ENCODE measurements around the gene DOK5.

DOK5 gene

GRCh38 chr20:54573838-54574237 lies 98.4 kb downstream of the DOK5 start:
- FAIRE-seq: no peak
- no peak for DNase-seq (ENCODE audit: insufficient read length, low spot score)

GRCh38 chr20:54576518-54576917 lies 101.1 kb downstream of the DOK5 start:
- DNase-seq (ENCODE audit: insufficient read length, low spot score): no peak
- no peak for TF ChIP-seq POLR2A (IDR thresholded peaks at IDR 0.05; ENCODE audit: low read depth, low read length)
- no peak for FAIRE-seq

More at GRCh38 chr20:54573838-54574237, 98.4 kb downstream of the DOK5 start:
- TF ChIP-seq POLR2A (IDR thresholded peaks at IDR 0.05; ENCODE audit: low read depth, low read length): no peak

GRCh38 chr20:54577637-54578036 lies 102.2 kb downstream of the DOK5 start:
- no peak for DNase-seq (ENCODE audit: insufficient read length, low spot score)
- TF ChIP-seq POLR2A (IDR thresholded peaks at IDR 0.05; ENCODE audit: low read depth, low read length): no peak
- FAIRE-seq: no peak

- TF ChIP-seq POLR2A (IDR thresholded peaks at IDR 0.05; ENCODE audit: low read depth, low read length): no peak
- DNase-seq (ENCODE audit: insufficient read length, low spot score) (no peak), FAIRE-seq (no peak)
Measured at GRCh38 chr20:54585217-54585616, 109.8 kb downstream of the DOK5 start.

- DNase-seq (ENCODE audit: insufficient read length, low spot score): no peak
- TF ChIP-seq POLR2A (IDR thresholded peaks at IDR 0.05; ENCODE audit: low read depth, low read length): no peak
Measured at GRCh38 chr20:54587408-54587807, 112.0 kb downstream of the DOK5 start.

GRCh38 chr20:54589402-54590030 lies 114.1 kb downstream of the DOK5 start:
- FAIRE-seq (no peak), DNase-seq (ENCODE audit: insufficient read length, low spot score) (no peak)
- no peak for TF ChIP-seq POLR2A (IDR thresholded peaks at IDR 0.05; ENCODE audit: low read depth, low read length)

More at GRCh38 chr20:54587408-54587807, 112.0 kb downstream of the DOK5 start:
- FAIRE-seq: no peak

- no peak for FAIRE-seq
- no peak for TF ChIP-seq POLR2A (IDR thresholded peaks at IDR 0.05; ENCODE audit: low read depth, low read length)
- DNase-seq (ENCODE audit: insufficient read length, low spot score): no peak
Measured at GRCh38 chr20:54590856-54591255, 115.5 kb downstream of the DOK5 start.

GRCh38 chr20:54596651-54597050 lies 121.3 kb downstream of the DOK5 start:
- DNase-seq (ENCODE audit: insufficient read length, low spot score): no peak
- TF ChIP-seq POLR2A (IDR thresholded peaks at IDR 0.05; ENCODE audit: low read depth, low read length): no peak
- no peak for FAIRE-seq

GRCh38 chr20:54598352-54598751 lies 123.0 kb downstream of the DOK5 start:
- FAIRE-seq (no peak), DNase-seq (ENCODE audit: insufficient read length, low spot score) (no peak)
- TF ChIP-seq POLR2A (IDR thresholded peaks at IDR 0.05; ENCODE audit: low read depth, low read length): no peak

GRCh38 chr20:54600634-54601033 lies 125.2 kb downstream of the DOK5 start:
- FAIRE-seq (no peak), DNase-seq (ENCODE audit: insufficient read length, low spot score) (no peak)
- no peak for TF ChIP-seq POLR2A (IDR thresholded peaks at IDR 0.05; ENCODE audit: low read depth, low read length)

GRCh38 chr20:54601831-54602515 lies 126.6 kb downstream of the DOK5 start:
- TF ChIP-seq POLR2A (IDR thresholded peaks at IDR 0.05; ENCODE audit: low read depth, low read length): no peak
- DNase-seq (ENCODE audit: insufficient read length, low spot score) (no peak), FAIRE-seq (no peak)

- no peak for FAIRE-seq
- TF ChIP-seq POLR2A (IDR thresholded peaks at IDR 0.05; ENCODE audit: low read depth, low read length): no peak
- DNase-seq (ENCODE audit: insufficient read length, low spot score): no peak
Measured at GRCh38 chr20:54605319-54605718, 129.9 kb downstream of the DOK5 start.

- TF ChIP-seq POLR2A (IDR thresholded peaks at IDR 0.05; ENCODE audit: low read depth, low read length): no peak
- no peak for FAIRE-seq
- no peak for DNase-seq (ENCODE audit: insufficient read length, low spot score)
Measured at GRCh38 chr20:54606380-54606779, 131.0 kb downstream of the DOK5 start.

GRCh38 chr20:54608039-54608745 lies 132.8 kb downstream of the DOK5 start:
- FAIRE-seq: no peak

More at GRCh38 chr20:54608039-54608745, 132.8 kb downstream of the DOK5 start:
- TF ChIP-seq POLR2A (IDR thresholded peaks at IDR 0.05; ENCODE audit: low read depth, low read length): no peak
- DNase-seq (ENCODE audit: insufficient read length, low spot score): no peak
